ENCODE measurements around the gene VAT1L.

DNA sequence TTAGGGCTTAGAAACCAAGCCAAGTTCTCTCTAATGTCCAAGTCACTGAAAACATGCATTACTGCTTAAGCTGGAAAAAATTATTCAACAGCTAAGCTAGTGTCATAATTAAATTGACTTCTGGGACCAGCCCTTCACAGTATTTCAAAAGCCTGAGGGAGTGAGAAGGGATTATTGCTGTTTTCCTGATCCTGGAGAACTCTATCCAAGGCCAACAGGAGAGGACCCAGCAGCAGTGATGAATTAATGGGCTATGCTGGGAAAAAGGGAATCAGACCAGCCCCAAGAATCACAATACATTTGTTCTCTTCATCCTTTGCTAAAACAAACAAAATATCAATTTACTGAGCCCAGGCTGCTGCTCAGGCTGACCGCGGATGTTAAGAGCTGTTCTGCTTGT, 199.4 kb downstream of the VAT1L start:
- TF ChIP-seq, protein P1, sequence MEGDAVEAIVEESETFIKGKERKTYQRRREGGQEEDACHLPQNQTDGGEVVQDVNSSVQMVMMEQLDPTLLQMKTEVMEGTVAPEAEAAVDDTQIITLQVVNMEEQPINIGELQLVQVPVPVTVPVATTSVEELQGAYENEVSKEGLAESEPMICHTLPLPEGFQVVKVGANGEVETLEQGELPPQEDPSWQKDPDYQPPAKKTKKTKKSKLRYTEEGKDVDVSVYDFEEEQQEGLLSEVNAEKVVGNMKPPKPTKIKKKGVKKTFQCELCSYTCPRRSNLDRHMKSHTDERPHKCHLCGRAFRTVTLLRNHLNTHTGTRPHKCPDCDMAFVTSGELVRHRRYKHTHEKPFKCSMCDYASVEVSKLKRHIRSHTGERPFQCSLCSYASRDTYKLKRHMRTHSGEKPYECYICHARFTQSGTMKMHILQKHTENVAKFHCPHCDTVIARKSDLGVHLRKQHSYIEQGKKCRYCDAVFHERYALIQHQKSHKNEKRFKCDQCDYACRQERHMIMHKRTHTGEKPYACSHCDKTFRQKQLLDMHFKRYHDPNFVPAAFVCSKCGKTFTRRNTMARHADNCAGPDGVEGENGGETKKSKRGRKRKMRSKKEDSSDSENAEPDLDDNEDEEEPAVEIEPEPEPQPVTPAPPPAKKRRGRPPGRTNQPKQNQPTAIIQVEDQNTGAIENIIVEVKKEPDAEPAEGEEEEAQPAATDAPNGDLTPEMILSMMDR (IDR thresholded peaks at IDR 0.05) = no peak
- TF ChIP-seq POLR2A (IDR thresholded peaks at IDR 0.05) = no peak

All from right lobe of liver (tissue), 4 donors.